ENCODE measurements around the gene MED14.

MED14 gene

DNA sequence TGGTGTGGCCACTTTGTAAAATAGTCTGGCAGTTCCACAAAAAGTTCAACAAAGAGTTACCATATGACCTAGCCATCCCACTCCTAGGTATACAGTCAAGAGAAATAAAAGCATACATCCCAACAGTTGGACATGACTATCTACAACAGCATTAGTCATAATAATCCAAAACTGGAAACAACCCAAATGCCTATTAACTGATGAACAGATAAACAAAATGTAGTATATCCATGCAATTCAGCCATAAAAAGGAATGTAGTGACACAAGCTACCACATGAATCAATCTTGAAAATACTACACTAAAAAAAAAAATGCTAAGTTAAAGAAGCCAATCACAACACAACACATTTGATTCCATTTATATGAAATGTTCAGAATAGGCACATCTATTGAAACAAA is 16.1 kb downstream of the MED14 start:
- POLR2A ChIA-PET, result no interaction called here
- TF ChIP-seq LEF1 (IDR thresholded peaks at IDR 0.05; ENCODE audit: borderline replicate concordance) (no peak), CTBP1 (IDR thresholded peaks at IDR 0.05; ENCODE audit: borderline replicate concordance) (no peak), FOXA1 (IDR thresholded peaks at IDR 0.05) (no peak), BHLHE40 (IDR thresholded peaks at IDR 0.05; ENCODE audit: borderline replicate concordance) (no peak), SUZ12 (IDR thresholded peaks at IDR 0.05) (no peak), FOXM1 (IDR thresholded peaks at IDR 0.05; ENCODE audit: borderline replicate concordance) (no peak), SP1 (IDR thresholded peaks at IDR 0.05) (no peak), ELF4 (IDR thresholded peaks at IDR 0.05) (no peak), TARDBP (IDR thresholded peaks at IDR 0.05) (no peak), NFRKB (IDR thresholded peaks at IDR 0.05) (no peak), L3MBTL2 (conservative IDR thresholded peaks at IDR 0.05) (no peak), ZNF384 (IDR thresholded peaks at IDR 0.05) (no peak), ARNT (IDR thresholded peaks at IDR 0.05) (no peak), FOXK2 (IDR thresholded peaks at IDR 0.05) (no peak), HDGF (IDR thresholded peaks at IDR 0.05; ENCODE audit: borderline replicate concordance) (no peak)
- TF ChIP-seq, protein P1, sequence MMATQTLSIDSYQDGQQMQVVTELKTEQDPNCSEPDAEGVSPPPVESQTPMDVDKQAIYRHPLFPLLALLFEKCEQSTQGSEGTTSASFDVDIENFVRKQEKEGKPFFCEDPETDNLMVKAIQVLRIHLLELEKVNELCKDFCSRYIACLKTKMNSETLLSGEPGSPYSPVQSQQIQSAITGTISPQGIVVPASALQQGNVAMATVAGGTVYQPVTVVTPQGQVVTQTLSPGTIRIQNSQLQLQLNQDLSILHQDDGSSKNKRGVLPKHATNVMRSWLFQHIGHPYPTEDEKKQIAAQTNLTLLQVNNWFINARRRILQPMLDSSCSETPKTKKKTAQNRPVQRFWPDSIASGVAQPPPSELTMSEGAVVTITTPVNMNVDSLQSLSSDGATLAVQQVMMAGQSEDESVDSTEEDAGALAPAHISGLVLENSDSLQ (IDR thresholded peaks at IDR 0.05), result no peak

DNA sequence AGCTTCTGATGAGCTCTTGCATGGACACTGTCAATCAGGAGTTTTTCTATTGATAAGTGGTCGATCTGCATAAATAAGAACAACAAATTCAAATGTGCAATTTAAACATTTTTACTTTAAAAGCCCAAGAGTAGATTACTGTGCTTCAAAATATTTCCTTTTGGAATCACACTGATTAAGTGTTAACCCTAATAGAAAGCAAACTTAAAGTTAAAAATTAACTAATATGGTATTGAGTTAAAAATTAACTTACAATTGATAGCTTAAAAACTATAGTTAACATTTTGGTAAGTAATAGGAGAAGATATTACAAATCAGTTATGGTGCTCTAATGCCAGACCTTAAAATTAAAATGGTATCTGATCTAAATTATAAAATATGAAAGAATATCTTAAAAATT is 25.9 kb downstream of the MED14 start:
- CTCF ChIA-PET, result no interaction called here
- TF ChIP-seq FOXK2 (IDR thresholded peaks at IDR 0.05) (no peak), L3MBTL2 (conservative IDR thresholded peaks at IDR 0.05) (no peak), ARNT (IDR thresholded peaks at IDR 0.05) (no peak), FOXA1 (IDR thresholded peaks at IDR 0.05) (no peak), LEF1 (IDR thresholded peaks at IDR 0.05; ENCODE audit: borderline replicate concordance) (no peak), NFRKB (IDR thresholded peaks at IDR 0.05) (no peak), CTBP1 (IDR thresholded peaks at IDR 0.05; ENCODE audit: borderline replicate concordance) (no peak), SUZ12 (IDR thresholded peaks at IDR 0.05) (no peak), SP1 (IDR thresholded peaks at IDR 0.05) (no peak), TARDBP (IDR thresholded peaks at IDR 0.05) (no peak), ZNF384 (IDR thresholded peaks at IDR 0.05) (no peak)
- POLR2A ChIA-PET, result no interaction called here
- no peak for DNase-seq (ENCODE audit: extremely low spot score)

More for the DNA sequence above, 16.1 kb downstream of the MED14 start:
- CTCF ChIA-PET, result interaction anchor here (1.3 kb wide), 1 partner anchor 75 kb away, joined by 3 read pairs; no protein-coding TSS in a partner anchor
- no peak for DNase-seq (ENCODE audit: extremely low spot score)

DNA sequence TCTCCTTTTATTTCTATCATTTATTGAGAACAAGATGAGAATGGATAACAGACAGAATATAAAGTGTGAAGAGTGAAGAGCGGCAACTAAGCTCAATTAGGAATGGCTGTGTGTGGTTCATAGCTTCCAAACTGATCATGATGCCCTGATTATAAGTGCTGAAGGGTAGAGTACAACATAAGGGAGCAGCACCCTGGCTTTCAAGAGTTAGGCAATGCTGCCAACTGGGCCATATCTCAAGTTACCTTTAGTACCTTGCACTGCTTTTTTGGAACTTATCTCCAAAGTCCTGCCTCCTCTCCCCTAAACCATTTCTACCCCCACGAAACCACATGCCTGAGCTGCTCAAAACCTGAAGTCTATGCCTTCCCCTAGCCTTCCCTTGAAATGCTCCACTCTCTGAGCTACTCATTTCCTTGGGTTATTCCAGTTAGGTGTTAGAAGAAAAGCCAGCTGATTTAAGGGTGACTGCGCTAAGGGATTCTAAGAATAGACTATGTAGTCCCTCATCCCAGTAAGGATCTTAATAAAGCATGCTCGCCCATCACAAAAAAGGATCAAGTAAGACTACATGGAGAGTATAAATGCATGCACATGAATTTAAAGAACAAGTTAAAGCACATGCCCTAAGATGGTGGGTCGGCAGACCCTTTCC is 29.6 kb downstream of the MED14 start:
- CTCF ChIA-PET, result no interaction called here
- DNase-seq (ENCODE audit: extremely low spot score), result no peak
- TF ChIP-seq SUZ12 (IDR thresholded peaks at IDR 0.05) (no peak), FOXK2 (IDR thresholded peaks at IDR 0.05) (no peak), ZNF384 (IDR thresholded peaks at IDR 0.05) (no peak)
- POLR2A ChIA-PET, result no interaction called here

DNA sequence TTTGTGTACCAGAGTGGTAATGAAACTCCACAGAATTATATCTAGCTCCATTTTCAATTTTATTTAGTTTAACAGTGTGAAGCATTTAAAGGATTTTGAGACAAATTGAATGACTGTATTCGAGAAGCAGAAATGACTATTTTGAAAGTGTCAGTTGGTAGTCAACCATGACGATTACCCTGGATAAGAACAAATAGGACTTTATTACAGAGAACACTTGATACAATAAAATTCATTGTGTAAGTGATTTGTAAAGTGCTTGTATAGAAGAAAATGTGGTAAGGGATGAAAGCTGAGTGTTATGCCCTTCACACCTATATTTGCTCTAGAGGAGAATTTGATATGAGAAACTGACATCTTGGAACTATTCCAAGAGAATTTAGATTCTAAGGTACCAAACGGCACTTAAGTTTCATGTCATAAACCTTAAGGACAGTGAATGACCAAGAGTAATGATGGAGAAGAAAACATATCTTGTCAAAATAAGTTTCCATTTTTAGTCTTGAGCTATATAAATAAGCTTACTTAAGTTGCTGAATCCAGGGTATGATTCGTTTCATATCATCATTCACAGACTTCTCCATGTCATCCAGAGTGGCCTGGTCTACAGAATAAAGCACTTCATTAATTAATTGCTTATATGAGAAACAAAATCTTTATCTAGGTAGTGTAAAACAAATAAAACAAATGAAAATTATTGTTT is 34.6 kb downstream of the MED14 start:
- no peak for DNase-seq (ENCODE audit: extremely low spot score)
- ChIA-PET CTCF (no interaction called here), POLR2A (no interaction called here)
- TF ChIP-seq CTBP1 (IDR thresholded peaks at IDR 0.05; ENCODE audit: borderline replicate concordance) (no peak), ARNT (IDR thresholded peaks at IDR 0.05) (no peak), NFRKB (IDR thresholded peaks at IDR 0.05) (no peak), FOXA1 (IDR thresholded peaks at IDR 0.05) (no peak), FOXK2 (IDR thresholded peaks at IDR 0.05) (no peak), BHLHE40 (IDR thresholded peaks at IDR 0.05; ENCODE audit: borderline replicate concordance) (no peak), FOXM1 (IDR thresholded peaks at IDR 0.05; ENCODE audit: borderline replicate concordance) (no peak), L3MBTL2 (conservative IDR thresholded peaks at IDR 0.05) (no peak), HDGF (IDR thresholded peaks at IDR 0.05; ENCODE audit: borderline replicate concordance) (no peak), ELF4 (IDR thresholded peaks at IDR 0.05) (no peak), SP1 (IDR thresholded peaks at IDR 0.05) (no peak), TARDBP (IDR thresholded peaks at IDR 0.05) (no peak)
- TF ChIP-seq, protein P1 (IDR thresholded peaks at IDR 0.05), result no peak

DNA sequence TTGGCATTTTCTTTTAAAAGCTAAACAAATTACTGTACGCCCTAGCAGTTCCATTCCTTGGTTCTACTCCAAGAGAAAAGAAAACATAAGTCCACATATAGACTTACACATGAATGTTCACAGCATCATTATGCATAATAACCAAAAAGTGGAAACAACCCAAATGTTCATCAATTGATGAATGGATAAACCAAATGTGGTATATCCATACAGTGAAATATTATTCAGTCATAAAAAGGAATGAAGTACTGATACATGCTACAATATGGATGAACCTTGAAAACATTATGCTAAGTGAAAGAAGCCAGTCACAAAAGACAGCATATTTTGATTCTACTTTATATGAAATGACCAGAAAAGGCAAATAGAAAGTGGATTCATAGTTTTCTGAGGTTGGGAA is 36.5 kb downstream of the MED14 start:
- DNase-seq (ENCODE audit: extremely low spot score), result no peak
- POLR2A ChIA-PET, result no interaction called here
- CTCF ChIA-PET, result no interaction called here
- TF ChIP-seq L3MBTL2 (conservative IDR thresholded peaks at IDR 0.05) (no peak), ZNF384 (IDR thresholded peaks at IDR 0.05) (no peak)

DNA sequence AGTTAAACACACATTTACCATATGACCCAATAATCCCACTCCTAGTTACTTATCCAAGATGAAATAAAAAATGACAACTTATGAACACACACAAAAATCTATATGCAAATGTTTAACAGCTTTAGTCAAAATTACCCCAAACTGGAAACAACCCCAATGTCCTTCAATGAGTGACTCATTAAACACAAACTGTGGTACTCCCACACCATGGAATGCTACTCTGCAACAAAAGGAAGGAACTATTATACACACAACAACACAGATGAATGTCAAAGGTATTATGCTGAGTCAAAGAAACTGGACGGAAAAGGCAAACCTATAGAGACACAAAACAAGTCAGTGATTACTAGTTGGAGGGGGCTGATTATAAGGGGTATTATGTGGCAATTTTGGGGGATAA is 40.5 kb downstream of the MED14 start:
- ChIA-PET POLR2A (no interaction called here), CTCF (no interaction called here)
- no peak for DNase-seq (ENCODE audit: extremely low spot score)
- no peak for TF ChIP-seq SUZ12 (IDR thresholded peaks at IDR 0.05)
- no peak for TF ChIP-seq FOXA1 (IDR thresholded peaks at IDR 0.05)
- no peak for TF ChIP-seq FOXK2 (IDR thresholded peaks at IDR 0.05)
- TF ChIP-seq TARDBP (IDR thresholded peaks at IDR 0.05), result no peak
- TF ChIP-seq, protein P1 (IDR thresholded peaks at IDR 0.05), result no peak
- TF ChIP-seq ARNT (IDR thresholded peaks at IDR 0.05), result no peak
- no peak for TF ChIP-seq LEF1 (IDR thresholded peaks at IDR 0.05; ENCODE audit: borderline replicate concordance)
- TF ChIP-seq L3MBTL2 (conservative IDR thresholded peaks at IDR 0.05), result no peak
- TF ChIP-seq FOXM1 (IDR thresholded peaks at IDR 0.05; ENCODE audit: borderline replicate concordance), result no peak
- TF ChIP-seq HDGF (IDR thresholded peaks at IDR 0.05; ENCODE audit: borderline replicate concordance), result no peak
- TF ChIP-seq ZNF384 (IDR thresholded peaks at IDR 0.05), result no peak
- TF ChIP-seq NFRKB (IDR thresholded peaks at IDR 0.05), result no peak
- TF ChIP-seq CTBP1 (IDR thresholded peaks at IDR 0.05; ENCODE audit: borderline replicate concordance), result no peak
- no peak for TF ChIP-seq BHLHE40 (IDR thresholded peaks at IDR 0.05; ENCODE audit: borderline replicate concordance)
- no peak for TF ChIP-seq SP1 (IDR thresholded peaks at IDR 0.05)

Measured in HEK293T (cell line).